ENCODE data around the gene ATIC.

The ATIC gene

DNA sequence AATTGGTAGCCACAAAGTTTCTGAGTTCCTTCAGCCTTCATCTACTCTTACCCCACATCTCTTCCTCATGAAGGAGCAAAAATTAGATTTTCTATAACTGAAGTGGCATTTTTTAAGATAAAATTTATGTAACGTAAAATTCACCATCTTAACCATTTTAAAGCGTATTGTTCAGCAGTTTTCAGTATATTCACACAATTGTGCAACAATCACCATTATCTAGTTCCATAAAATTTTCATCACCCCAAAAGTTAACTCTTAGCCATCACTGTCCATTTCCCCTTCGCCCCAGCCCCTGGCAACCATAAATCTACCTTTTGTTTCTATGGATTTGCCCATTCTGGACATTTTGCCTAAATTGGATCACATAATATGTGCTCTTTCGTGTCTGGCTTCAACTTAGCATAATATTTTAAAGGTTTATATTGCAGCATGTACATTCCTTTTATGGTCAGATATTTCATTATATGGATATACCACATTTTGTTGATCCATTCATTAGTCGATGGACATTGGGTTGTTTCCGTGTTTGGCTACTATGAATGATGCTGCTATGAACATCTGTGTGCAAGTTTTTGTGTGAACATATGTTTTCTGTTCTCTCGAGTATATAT, 44.6 kb downstream of the ATIC start:
- Histone ChIP-seq H3K9ac (ENCODE audit: low read depth, low read length, poor library complexity, severe bottlenecking) (no peak overlapping the region), H3K79me2 (ENCODE audit: insufficient read depth, low read length) (no peaks in the 10 kb centered on the region), H3F3A (ENCODE audit: low read depth) (no peaks in the 10 kb centered on the region), H2AFZ (ENCODE audit: low read length) (no peak overlapping the region), H3K4me1 (ENCODE audit: insufficient read depth, low read length, poor library complexity, severe bottlenecking) (no peaks in the 10 kb centered on the region), H3K4me2 (ENCODE audit: low read depth, low read length, poor library complexity, severe bottlenecking) (no peak overlapping the region), H3K36me3 (ENCODE audit: insufficient read depth, low read length) (peaks cover 5% of the 10 kb centered on the region; the same call in 1 of the 2 replicates), H3K27me3 (ENCODE audit: insufficient read depth, low read length, poor library complexity, severe bottlenecking) (no peaks in the 10 kb centered on the region), H3K4me3 (ENCODE audit: low read length, poor library complexity, severe bottlenecking) (no peak overlapping the region), H4K20me1 (ENCODE audit: insufficient read depth, low read length, poor library complexity, severe bottlenecking) (no peaks in the 10 kb centered on the region), H3K9me3 (ENCODE audit: insufficient read depth, low read depth, low read length) (no peaks in the 10 kb centered on the region), H3K9me2 (replicated peaks; ENCODE audit: low read depth, low read length) (no peaks in the 10 kb centered on the region)
- no peak for TF ChIP-seq EZH2phosphoT487 (IDR thresholded peaks at IDR 0.05; ENCODE audit: borderline replicate concordance)
- TF ChIP-seq, protein P1, sequence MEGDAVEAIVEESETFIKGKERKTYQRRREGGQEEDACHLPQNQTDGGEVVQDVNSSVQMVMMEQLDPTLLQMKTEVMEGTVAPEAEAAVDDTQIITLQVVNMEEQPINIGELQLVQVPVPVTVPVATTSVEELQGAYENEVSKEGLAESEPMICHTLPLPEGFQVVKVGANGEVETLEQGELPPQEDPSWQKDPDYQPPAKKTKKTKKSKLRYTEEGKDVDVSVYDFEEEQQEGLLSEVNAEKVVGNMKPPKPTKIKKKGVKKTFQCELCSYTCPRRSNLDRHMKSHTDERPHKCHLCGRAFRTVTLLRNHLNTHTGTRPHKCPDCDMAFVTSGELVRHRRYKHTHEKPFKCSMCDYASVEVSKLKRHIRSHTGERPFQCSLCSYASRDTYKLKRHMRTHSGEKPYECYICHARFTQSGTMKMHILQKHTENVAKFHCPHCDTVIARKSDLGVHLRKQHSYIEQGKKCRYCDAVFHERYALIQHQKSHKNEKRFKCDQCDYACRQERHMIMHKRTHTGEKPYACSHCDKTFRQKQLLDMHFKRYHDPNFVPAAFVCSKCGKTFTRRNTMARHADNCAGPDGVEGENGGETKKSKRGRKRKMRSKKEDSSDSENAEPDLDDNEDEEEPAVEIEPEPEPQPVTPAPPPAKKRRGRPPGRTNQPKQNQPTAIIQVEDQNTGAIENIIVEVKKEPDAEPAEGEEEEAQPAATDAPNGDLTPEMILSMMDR (conservative IDR thresholded peaks at IDR 0.05; ENCODE audit: low read length): no peak

DNA sequence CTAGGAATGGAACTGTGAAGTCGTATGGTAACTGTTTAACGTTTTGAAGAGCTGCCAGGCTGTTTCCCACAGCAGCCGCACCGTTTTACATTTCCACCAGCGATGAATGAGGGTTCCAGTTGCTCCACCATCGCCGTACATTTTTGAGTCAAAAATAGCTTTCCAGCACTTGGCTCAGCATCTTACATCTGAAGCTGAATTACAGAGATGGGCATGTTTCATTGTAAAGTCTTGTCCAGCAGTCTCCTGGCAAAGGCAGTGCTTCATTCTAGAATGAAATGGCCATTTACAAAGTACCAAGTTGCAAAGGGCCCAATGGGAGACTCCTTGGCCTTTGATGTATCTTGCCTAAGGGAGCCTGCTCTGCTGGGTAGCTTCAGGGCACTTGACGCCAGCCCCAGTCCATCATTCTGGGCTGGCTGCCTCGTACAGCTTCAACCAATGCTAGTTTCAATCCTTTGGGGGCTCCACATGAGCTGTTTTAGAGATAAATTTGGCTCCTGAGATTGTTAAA, 45.1 kb downstream of the ATIC start:
- Histone ChIP-seq H3K9me3 (ENCODE audit: insufficient read depth, low read depth, low read length) (no peaks in the 10 kb centered on the region), H3K4me2 (ENCODE audit: low read depth, low read length, poor library complexity, severe bottlenecking) (no peak overlapping the region), H3K79me2 (ENCODE audit: insufficient read depth, low read length) (no peaks in the 10 kb centered on the region), H2AFZ (ENCODE audit: low read length) (no peak overlapping the region), H3K36me3 (ENCODE audit: insufficient read depth, low read length) (no peaks in the 10 kb centered on the region), H4K20me1 (ENCODE audit: insufficient read depth, low read length, poor library complexity, severe bottlenecking) (no peaks in the 10 kb centered on the region), H3K9ac (ENCODE audit: low read depth, low read length, poor library complexity, severe bottlenecking) (no peak overlapping the region), H3K4me1 (ENCODE audit: insufficient read depth, low read length, poor library complexity, severe bottlenecking) (no peaks in the 10 kb centered on the region), H3K9me2 (replicated peaks; ENCODE audit: low read depth, low read length) (no peaks in the 10 kb centered on the region), H3K27me3 (ENCODE audit: insufficient read depth, low read length, poor library complexity, severe bottlenecking) (no peaks in the 10 kb centered on the region), H3F3A (ENCODE audit: low read depth) (no peaks in the 10 kb centered on the region), H3K4me3 (ENCODE audit: low read length, poor library complexity, severe bottlenecking) (no peak overlapping the region)
- no peak for TF ChIP-seq EZH2phosphoT487 (IDR thresholded peaks at IDR 0.05; ENCODE audit: borderline replicate concordance)

DNA sequence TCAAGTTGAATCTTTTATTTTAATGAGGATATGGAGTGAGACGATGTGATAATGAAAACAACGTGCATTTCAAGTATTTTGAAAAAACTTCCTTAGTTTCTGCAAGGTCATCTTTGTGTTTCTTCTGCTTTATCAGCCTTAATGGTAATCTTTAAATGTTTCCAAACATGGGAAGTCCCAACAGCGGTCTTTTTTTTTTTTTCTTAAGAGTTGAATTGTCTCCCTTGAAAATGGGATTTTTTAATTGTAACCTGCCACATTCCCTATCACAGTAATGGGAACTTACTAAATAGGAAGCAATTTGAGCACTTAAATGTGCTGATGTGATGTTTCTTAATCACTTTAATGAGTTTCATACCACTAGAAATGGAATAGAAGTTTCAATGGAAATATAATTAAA, 45.8 kb downstream of the ATIC start:
- Histone ChIP-seq H3K9me2 (replicated peaks; ENCODE audit: low read depth, low read length) (no peaks in the 10 kb centered on the region), H4K20me1 (ENCODE audit: insufficient read depth, low read length, poor library complexity, severe bottlenecking) (no peaks in the 10 kb centered on the region), H3K4me2 (ENCODE audit: low read depth, low read length, poor library complexity, severe bottlenecking) (no peak overlapping the region), H3K79me2 (ENCODE audit: insufficient read depth, low read length) (no peaks in the 10 kb centered on the region), H3K9me3 (ENCODE audit: insufficient read depth, low read depth, low read length) (no peaks in the 10 kb centered on the region), H3K9ac (ENCODE audit: low read depth, low read length, poor library complexity, severe bottlenecking) (no peak overlapping the region), H3K4me3 (ENCODE audit: low read length, poor library complexity, severe bottlenecking) (no peak overlapping the region), H3K36me3 (ENCODE audit: insufficient read depth, low read length) (no peaks in the 10 kb centered on the region), H3K27me3 (ENCODE audit: insufficient read depth, low read length, poor library complexity, severe bottlenecking) (no peaks in the 10 kb centered on the region), H3K4me1 (ENCODE audit: insufficient read depth, low read length, poor library complexity, severe bottlenecking) (no peaks in the 10 kb centered on the region), H2AFZ (ENCODE audit: low read length) (no peak overlapping the region), H3F3A (ENCODE audit: low read depth) (no peaks in the 10 kb centered on the region)
- TF ChIP-seq EZH2phosphoT487 (IDR thresholded peaks at IDR 0.05; ENCODE audit: borderline replicate concordance): no peak
- TF ChIP-seq, protein P1 (conservative IDR thresholded peaks at IDR 0.05; ENCODE audit: low read length): no peak
